Trophoblast cell (in vitro differentiated cells and primary cell): Measurements from ENCODE around the gene KRT1.

Source experiments
- DNase-seq, 2 donors: peaks; one replicate each; pipeline ENCODE4 v3.0.0-alpha.2; 2016
- H2AFZ ChIP-seq: 2 replicates; pipeline ENCODE4 v1.6.1; 2013; ENCODE audit warnings: low read length, moderate library complexity, mild to moderate bottlenecking; ENCODE audit not compliant: insufficient read depth, poor library complexity
- H2AK5ac ChIP-seq: 2 replicates; pipeline ENCODE4 v1.6.1; 2013; ENCODE audit warnings: mild to moderate bottlenecking, low read length
- H2BK120ac ChIP-seq: 2 replicates; pipeline ENCODE4 v1.6.1; 2013; ENCODE audit warnings: low read length, mild to moderate bottlenecking, moderate library complexity; ENCODE audit not compliant: insufficient read depth, poor library complexity
- H2BK12ac ChIP-seq: 2 replicates; pipeline ENCODE4 v1.6.1; 2013; ENCODE audit warnings: mild to moderate bottlenecking, low read length, moderate library complexity
- H2BK5ac ChIP-seq: 2 replicates; pipeline ENCODE4 v1.6.1; 2013; ENCODE audit warnings: low read length, low read depth, moderate library complexity, mild to moderate bottlenecking; ENCODE audit not compliant: poor library complexity
- H3K14ac ChIP-seq: 2 replicates; pipeline ENCODE4 v1.6.1; 2013; ENCODE audit warnings: mild to moderate bottlenecking, low read length
- H3K18ac ChIP-seq: 2 replicates; pipeline ENCODE4 v1.6.1; 2013; ENCODE audit warnings: mild to moderate bottlenecking, low read length
- H3K23ac ChIP-seq: 2 replicates; pipeline ENCODE4 v1.6.1; 2013; ENCODE audit warnings: low read length
- H3K27ac ChIP-seq: 2 replicates; pipeline ENCODE4 v1.5.1; 2013; ENCODE audit warnings: low read depth, mild to moderate bottlenecking, inconsistent platforms, low read length, moderate library complexity
- H3K27me3 ChIP-seq: 2 replicates; pipeline ENCODE4 v1.6.1; 2013; ENCODE audit warnings: inconsistent platforms, mild to moderate bottlenecking, low read length, moderate library complexity; ENCODE audit not compliant: insufficient read depth
- H3K36me3 ChIP-seq, 2 experiments: 1 replicate in 1 of 2; 2 replicates in 1 of 2; pipeline ENCODE4 v1.6.1; 2013; ENCODE audit warnings: low read length in 2 of 2, mild to moderate bottlenecking in 2 of 2, moderate library complexity in 1 of 2; ENCODE audit not compliant: insufficient read depth in 2 of 2, control insufficient read depth in 1 of 2
- H3K4ac ChIP-seq: 2 replicates; pipeline ENCODE4 v1.6.1; 2013; ENCODE audit warnings: low read depth, mild to moderate bottlenecking, low read length, moderate library complexity
- H3K4me1 ChIP-seq, 2 experiments: 1 replicate in 1 of 2; 2 replicates in 1 of 2; pipeline ENCODE4 v1.6.1; 2013; ENCODE audit warnings: low read length in 2 of 2, mild to moderate bottlenecking in 2 of 2, moderate library complexity in 1 of 2; ENCODE audit not compliant: insufficient read depth in 2 of 2, control insufficient read depth in 1 of 2
- H3K4me2 ChIP-seq: 2 replicates; pipeline ENCODE4 v1.6.1; 2013; ENCODE audit warnings: inconsistent platforms, mild to moderate bottlenecking, low read length, moderate library complexity
- H3K4me3 ChIP-seq: 2 replicates; pipeline ENCODE4 v1.5.1; 2013; ENCODE audit warnings: mild to moderate bottlenecking, low read depth, low read length, inconsistent platforms
- H3K79me1 ChIP-seq: one replicate; pipeline ENCODE4 v1.6.1; 2013; ENCODE audit warnings: low read length
- H3K79me2 ChIP-seq: 2 replicates; pipeline ENCODE4 v1.6.1; 2013; ENCODE audit warnings: low read length, mild to moderate bottlenecking; ENCODE audit not compliant: control insufficient read depth, insufficient read depth, poor library complexity
- H3K9ac ChIP-seq: 2 replicates; pipeline ENCODE4 v1.6.1; 2013; ENCODE audit warnings: mild to moderate bottlenecking, low read length
- H3K9me3 ChIP-seq: 2 replicates; pipeline ENCODE4 v1.6.1; 2013; ENCODE audit warnings: low read depth, mild to moderate bottlenecking, control low read depth, inconsistent platforms, low read length; ENCODE audit not compliant: insufficient read depth
- H4K12ac ChIP-seq: 2 replicates; pipeline ENCODE4 v1.6.1; 2013; ENCODE audit warnings: low read depth, mild to moderate bottlenecking, low read length, moderate library complexity
- H4K8ac ChIP-seq: 2 replicates; pipeline ENCODE4 v1.6.1; 2013; ENCODE audit warnings: low read depth, mild to moderate bottlenecking, low read length, moderate library complexity
- H4K91ac ChIP-seq: one replicate; pipeline ENCODE4 v1.6.1; 2013; ENCODE audit warnings: low read depth, mild to moderate bottlenecking, low read length, moderate library complexity
- WGBS: extraction: QIAGEN DNeasy Blood & Tissue Kit; methylation state at CpG from one replicate; pipeline ENCODE4 v1.1.7; 2013; ENCODE audit warnings: missing lambda C conversion rate; ENCODE audit not compliant: insufficient read length, insufficient coverage; ENCODE audit errors: extremely low coverage; 5-methylcytosine and 5-hydroxymethylcytosine counted together

Gene KRT1

DNA sequence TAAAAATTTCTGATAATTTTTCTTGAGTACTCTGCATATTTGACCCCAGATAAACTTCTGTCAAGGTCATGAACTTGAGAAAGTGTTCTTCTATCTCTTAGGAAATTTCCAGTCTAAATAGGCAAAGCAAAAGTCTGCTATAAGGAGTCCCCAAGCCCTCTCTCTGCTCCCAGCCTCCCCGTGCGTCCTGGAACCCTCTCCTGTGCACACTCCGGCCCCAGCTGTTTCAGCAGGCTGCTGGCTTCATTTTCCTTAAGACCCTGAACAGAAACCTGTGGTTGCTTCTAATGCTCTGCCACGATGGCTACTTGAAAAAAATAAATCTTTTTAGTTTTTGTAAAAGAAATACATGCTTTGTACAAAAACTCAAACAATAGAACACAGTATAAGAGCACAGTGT, 42.9 kb downstream of the KRT1 start:
- no peak overlapping the region for H3K4me3 ChIP-seq
- H3K23ac ChIP-seq = no peak overlapping the region
- H2AK5ac ChIP-seq = no peak overlapping the region
- no peak overlapping the region for H4K8ac ChIP-seq
- no peak overlapping the region for H2BK120ac ChIP-seq
- no peak for DNase-seq
- H3K4ac ChIP-seq = no peak overlapping the region
- H3K9me3 ChIP-seq = peaks cover 2% of the 10 kb centered on the region
- H3K27ac ChIP-seq = no peak overlapping the region
- no peak overlapping the region for H2AFZ ChIP-seq
- H3K9ac ChIP-seq = no peak overlapping the region
- no peak overlapping the region for H3K14ac ChIP-seq
- no CpG with 5 or more reads among the region's 4 CpGs for WGBS
- no peaks in the 10 kb centered on the region for H3K4me1 ChIP-seq
- no peak overlapping the region for H3K18ac ChIP-seq
- no peaks in the 10 kb centered on the region for H3K27me3 ChIP-seq
- no peak overlapping the region for H2BK5ac ChIP-seq
- H3K79me1 ChIP-seq = no peaks in the 10 kb centered on the region
- no peaks in the 10 kb centered on the region for H3K79me2 ChIP-seq
- H2BK12ac ChIP-seq = no peak overlapping the region
- H3K4me2 ChIP-seq = no peak overlapping the region
- no peaks in the 10 kb centered on the region for H3K36me3 ChIP-seq
- H4K12ac ChIP-seq = no peak overlapping the region
- no peak overlapping the region for H4K91ac ChIP-seq

DNA sequence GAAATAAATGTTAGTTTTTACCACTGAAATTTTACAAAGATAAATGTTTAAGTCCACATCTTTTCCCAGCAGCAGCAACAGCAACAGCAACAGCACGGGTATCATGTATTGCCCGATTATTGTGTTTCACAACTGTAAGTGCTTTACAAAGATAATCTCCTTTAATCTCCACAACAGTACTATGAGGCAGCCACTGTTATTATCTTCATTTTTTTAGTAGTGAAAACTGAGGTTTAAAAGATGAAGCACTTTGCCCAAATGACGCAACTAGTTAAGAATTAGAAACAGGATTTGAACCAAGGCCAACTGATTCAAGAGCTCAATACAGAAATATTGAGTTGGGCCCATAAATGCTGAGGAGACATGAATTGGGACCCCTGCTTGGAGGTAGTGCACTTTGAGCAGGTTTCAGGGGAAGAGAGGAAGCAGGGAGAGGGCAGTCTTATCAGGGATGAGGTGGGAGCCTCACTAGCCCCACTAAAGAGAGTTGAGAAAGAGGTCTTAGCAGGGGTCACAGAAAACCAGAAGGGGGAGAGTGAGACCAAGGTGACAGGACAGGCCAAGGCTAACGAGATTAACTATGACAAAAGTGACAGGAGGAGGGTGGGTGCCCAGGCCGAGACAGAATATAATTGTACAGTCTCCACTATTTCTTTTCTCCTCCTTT, 43.5 kb downstream of the KRT1 start:
- DNase-seq = no peak
- Histone ChIP-seq H3K14ac (no peak overlapping the region), H2BK12ac (no peak overlapping the region), H4K91ac (no peak overlapping the region), H4K8ac (no peak overlapping the region), H2AFZ (no peak overlapping the region), H3K36me3 (no peaks in the 10 kb centered on the region), H2BK120ac (no peak overlapping the region), H2BK5ac (no peak overlapping the region), H3K4me3 (no peak overlapping the region), H3K79me2 (no peaks in the 10 kb centered on the region), H3K9me3 (peaks cover 2% of the 10 kb centered on the region), H3K27me3 (no peaks in the 10 kb centered on the region), H3K79me1 (no peaks in the 10 kb centered on the region), H3K27ac (no peak overlapping the region), H3K9ac (no peak overlapping the region), H2AK5ac (no peak overlapping the region), H3K4me2 (no peak overlapping the region), H3K4me1 (no peaks in the 10 kb centered on the region), H3K18ac (no peak overlapping the region), H4K12ac (no peak overlapping the region), H3K4ac (no peak overlapping the region), H3K23ac (no peak overlapping the region)
- WGBS = no CpG with 5 or more reads among the region's 5 CpGs

DNA sequence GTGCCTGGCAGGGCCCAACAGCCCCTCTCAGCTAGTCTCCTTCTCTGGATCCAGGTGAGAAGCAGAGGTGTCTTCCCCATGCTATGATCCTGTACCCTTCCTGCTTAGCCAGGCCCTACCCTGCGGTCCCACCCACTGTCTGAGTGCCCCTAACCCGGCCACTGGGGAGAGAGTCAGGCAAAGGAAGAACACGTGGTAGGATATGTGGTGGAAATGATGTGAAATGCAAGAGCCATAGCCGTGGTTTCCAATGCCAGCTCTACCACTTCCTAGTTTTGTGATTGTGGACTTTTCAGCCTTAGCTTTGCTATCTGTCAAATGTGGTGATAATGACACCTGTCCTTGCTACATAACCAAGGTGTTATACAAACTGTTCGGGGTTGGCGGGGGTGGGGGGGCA, 44.0 kb downstream of the KRT1 start:
- H3K79me2 ChIP-seq = no peaks in the 10 kb centered on the region
- H3K4me1 ChIP-seq = no peaks in the 10 kb centered on the region
- H4K12ac ChIP-seq = no peak overlapping the region
- H3K27ac ChIP-seq = no peak overlapping the region
- no peak overlapping the region for H4K8ac ChIP-seq
- H2BK5ac ChIP-seq = no peak overlapping the region
- H3K9me3 ChIP-seq = peaks cover 2% of the 10 kb centered on the region
- H2BK120ac ChIP-seq = no peak overlapping the region
- H3K79me1 ChIP-seq = no peaks in the 10 kb centered on the region
- H3K4ac ChIP-seq = no peak overlapping the region
- H3K18ac ChIP-seq = no peak overlapping the region
- no peak overlapping the region for H3K4me3 ChIP-seq
- no peak overlapping the region for H4K91ac ChIP-seq
- no peak for DNase-seq
- no peak overlapping the region for H2AFZ ChIP-seq
- H2BK12ac ChIP-seq = no peak overlapping the region
- no peak overlapping the region for H3K9ac ChIP-seq
- no peak overlapping the region for H3K4me2 ChIP-seq
- no peak overlapping the region for H3K14ac ChIP-seq
- no peaks in the 10 kb centered on the region for H3K36me3 ChIP-seq
- H2AK5ac ChIP-seq = no peak overlapping the region
- no peak overlapping the region for H3K23ac ChIP-seq
- H3K27me3 ChIP-seq = no peaks in the 10 kb centered on the region
- WGBS = no CpG with 5 or more reads among the region's 6 CpGs

DNA sequence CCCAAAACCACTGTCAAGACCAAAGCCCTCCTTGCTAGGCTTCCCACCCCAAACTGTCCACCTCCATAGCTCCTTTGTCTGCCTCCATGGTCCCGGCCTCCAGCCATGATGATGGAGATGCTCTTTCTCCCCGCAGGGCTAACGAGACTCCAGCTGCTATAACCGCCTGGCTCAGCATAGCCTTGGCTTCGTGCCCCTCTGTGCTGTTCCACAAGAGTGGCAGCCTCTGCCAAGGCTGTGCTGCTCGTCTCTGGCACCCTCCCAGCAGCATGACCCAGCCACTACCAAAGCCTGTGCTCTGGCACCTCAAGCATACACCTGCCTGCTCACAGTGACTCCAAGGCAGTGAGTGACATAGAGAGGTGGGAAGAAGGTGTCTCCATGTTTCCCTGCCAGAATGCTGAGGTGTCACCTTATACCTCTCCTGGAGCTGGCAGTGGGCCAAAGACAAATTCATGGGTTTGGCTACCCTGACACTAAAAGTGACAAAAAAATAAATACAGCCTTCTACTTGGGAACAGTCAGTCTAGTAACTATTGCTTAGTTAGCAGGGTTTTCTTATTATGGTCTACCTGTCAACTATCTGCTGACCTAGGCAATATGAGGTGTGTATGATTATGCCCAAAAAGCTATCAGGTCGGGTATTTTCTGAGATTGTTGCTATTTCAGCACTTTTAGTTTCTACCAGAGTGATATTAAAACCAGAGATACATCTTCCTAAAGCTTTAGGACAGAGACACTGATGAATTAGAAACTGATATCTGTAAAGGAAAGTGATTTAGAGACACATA, 45.7 kb downstream of the KRT1 start:
- Histone ChIP-seq H3K4me1 (no peaks in the 10 kb centered on the region), H3K18ac (no peak overlapping the region), H2AK5ac (no peak overlapping the region), H3K4ac (no peak overlapping the region), H3K9ac (no peak overlapping the region), H3K9me3 (peaks cover 2% of the 10 kb centered on the region), H3K27ac (no peak overlapping the region), H3K14ac (no peak overlapping the region), H3K36me3 (no peaks in the 10 kb centered on the region), H3K79me2 (no peaks in the 10 kb centered on the region), H2BK12ac (no peak overlapping the region), H3K4me2 (no peak overlapping the region), H3K79me1 (no peaks in the 10 kb centered on the region), H3K4me3 (peak overlapping the region; percentile 45), H4K8ac (no peak overlapping the region), H2BK5ac (no peak overlapping the region), H3K27me3 (no peaks in the 10 kb centered on the region), H2BK120ac (no peak overlapping the region), H4K91ac (no peak overlapping the region), H3K23ac (no peak overlapping the region), H2AFZ (no peak overlapping the region), H4K12ac (no peak overlapping the region)
- DNase-seq = no peak
- no CpG with 5 or more reads among the region's 7 CpGs for WGBS
